HEK293T (cell line): ENCODE measurements around the gene IL1RL2.

ENCODE experiments used
- CTCF ChIA-PET: fragments of 350-600 bp; formaldehyde crosslinking; extraction: SDS; loops from one replicate; lab custom pipeline; 2021; ENCODE audit warnings: antibody characterized with exemption, inconsistent platforms; lab: Yijun Ruan, JAX
- POLR2A ChIA-PET: fragments of 350-600 bp; formaldehyde crosslinking; extraction: SDS; loops from one replicate; lab custom pipeline; 2020; ENCODE audit warnings: antibody characterized with exemption, inconsistent platforms; lab: Yijun Ruan, JAX
- DNase-seq: peaks from one replicate; pipeline ENCODE4 v3.0.0; 2012; ENCODE audit warnings: mixed read lengths; ENCODE audit errors: extremely low spot score
- ARNT ChIP-seq: fragments of 450-650 bp; IDR thresholded peaks from 2 replicates; pipeline ENCODE4 v1.6.1; 2017; ENCODE audit warnings: mild to moderate bottlenecking
- BHLHE40 ChIP-seq: fragments of 450-650 bp; IDR thresholded peaks from 2 replicates; pipeline ENCODE4 v1.6.1; 2016; ENCODE audit warnings: mild to moderate bottlenecking, moderate library complexity, borderline replicate concordance
- CTBP1 ChIP-seq: fragments of 450-650 bp; IDR thresholded peaks from 2 replicates; pipeline ENCODE4 v1.6.1; 2016; ENCODE audit warnings: borderline replicate concordance
- ELF4 ChIP-seq: fragments of 450-650 bp; IDR thresholded peaks from 2 replicates; pipeline ENCODE4 v1.6.1; 2017; ENCODE audit warnings: antibody characterized with exemption
- FOXA1 ChIP-seq: fragments of 450-650 bp; IDR thresholded peaks from 2 replicates; pipeline ENCODE4 v1.6.1; 2016; ENCODE audit warnings: mild to moderate bottlenecking
- FOXK2 ChIP-seq: fragments of 450-650 bp; IDR thresholded peaks from 2 replicates; pipeline ENCODE4 v1.6.1; 2016; ENCODE audit warnings: mild to moderate bottlenecking
- FOXM1 ChIP-seq: fragments of 450-650 bp; IDR thresholded peaks from 2 replicates; pipeline ENCODE4 v1.6.1; 2017; ENCODE audit warnings: mild to moderate bottlenecking, borderline replicate concordance
- HDGF ChIP-seq: fragments of 450-650 bp; IDR thresholded peaks from 2 replicates; pipeline ENCODE4 v1.6.1; 2017; ENCODE audit warnings: antibody characterized with exemption, borderline replicate concordance
- L3MBTL2 ChIP-seq: fragments of 450-650 bp; conservative IDR thresholded peaks from 2 replicates; pipeline ENCODE4 v1.6.1; 2016; ENCODE audit warnings: mild to moderate bottlenecking
- LEF1 ChIP-seq: fragments of 450-650 bp; IDR thresholded peaks from 2 replicates; pipeline ENCODE4 v1.6.1; 2017; ENCODE audit warnings: mild to moderate bottlenecking, borderline replicate concordance
- NFRKB ChIP-seq: fragments of 450-650 bp; IDR thresholded peaks from 2 replicates; pipeline ENCODE4 v1.6.1; 2016; ENCODE audit warnings: mild to moderate bottlenecking, moderate library complexity
- SP1 ChIP-seq: fragments of 450-650 bp; IDR thresholded peaks from 2 replicates; pipeline ENCODE4 v1.6.1; 2017
- SUZ12 ChIP-seq: fragments of 450-650 bp; IDR thresholded peaks from 2 replicates; pipeline ENCODE4 v1.6.1; 2016; ENCODE audit warnings: mild to moderate bottlenecking
- TARDBP ChIP-seq: fragments of 450-650 bp; IDR thresholded peaks from 2 replicates; pipeline ENCODE4 v1.6.1; 2016
- ZNF384 ChIP-seq: fragments of 450-650 bp; IDR thresholded peaks from 2 replicates; pipeline ENCODE4 v1.6.1; 2016
- TF ChIP-seq, protein P1 (sequence below): fragments of 450-650 bp; IDR thresholded peaks from 2 replicates; pipeline ENCODE4 v1.6.1; 2016

IL1RL2 gene

DNA sequence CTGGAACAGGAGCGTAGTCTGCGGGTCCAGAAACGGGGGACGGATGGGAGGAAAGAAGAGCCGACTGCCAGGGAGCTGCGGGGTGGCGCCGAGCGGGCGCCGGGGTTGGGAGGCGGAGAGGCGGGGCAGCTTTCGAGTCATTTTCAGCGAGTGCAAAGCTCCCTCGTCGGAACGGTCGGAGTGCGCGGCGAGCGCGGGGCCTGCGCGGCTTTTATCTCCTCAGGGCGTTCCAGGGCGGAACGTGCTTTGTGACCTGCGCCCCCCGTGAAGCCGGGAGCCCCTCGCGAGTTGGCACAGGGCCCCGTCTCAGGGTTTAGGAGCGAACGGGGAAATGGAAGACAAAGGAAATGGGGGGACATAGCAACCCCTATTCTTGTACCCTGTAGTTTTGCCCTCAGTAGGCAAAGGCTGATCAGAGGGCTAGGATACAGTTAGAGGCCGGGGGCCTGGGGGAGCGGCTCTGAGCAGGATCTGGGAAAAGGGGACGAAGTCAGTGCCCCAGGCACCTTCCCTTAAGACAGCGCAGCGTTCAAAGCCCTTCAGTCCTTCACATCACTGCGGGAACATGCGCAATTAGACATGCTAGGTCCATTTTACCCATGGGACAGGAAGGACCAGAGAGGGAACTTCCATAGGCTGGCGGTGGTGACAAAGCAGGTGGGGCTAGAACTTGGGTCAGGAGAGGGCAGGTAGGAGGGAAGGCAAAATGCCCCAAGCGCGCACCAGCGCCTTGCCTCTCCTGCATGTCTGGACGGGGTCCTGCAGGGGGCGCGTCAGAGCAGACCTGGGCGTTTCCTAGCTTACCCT lies 64.4 kb downstream of the IL1RL2 start:
- CTCF ChIA-PET: interaction anchor here (0.6 to 1.3 kb wide), 2 partner anchors 11 to 190 kb away, joined by 3 to 4 read pairs; no protein-coding TSS in a partner anchor
- TF ChIP-seq FOXK2 (no peak), CTBP1 (no peak), SP1 (no peak), SUZ12 (no peak), HDGF (no peak)
- no peak for DNase-seq
- POLR2A ChIA-PET: no interaction called here

DNA sequence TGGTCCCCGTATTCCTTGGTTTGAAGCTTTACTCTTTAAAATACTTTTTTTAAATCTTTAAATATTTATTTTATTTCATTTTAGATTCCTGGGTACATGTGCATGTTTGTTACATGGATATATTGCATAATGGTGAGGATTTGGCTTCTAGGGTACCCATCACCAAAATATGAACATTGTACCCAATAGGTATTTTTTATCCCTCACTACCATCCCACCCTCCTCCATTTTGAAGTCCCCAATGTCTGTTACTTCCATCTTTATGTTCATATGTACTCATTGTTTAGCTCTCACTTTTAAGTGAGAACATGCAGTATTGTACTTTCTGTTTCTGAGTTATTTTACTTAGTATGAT lies 65.0 kb downstream of the IL1RL2 start:
- TF ChIP-seq FOXA1: no peak
- TF ChIP-seq ZNF384: no peak
- TF ChIP-seq LEF1: no peak
- TF ChIP-seq, protein P1, sequence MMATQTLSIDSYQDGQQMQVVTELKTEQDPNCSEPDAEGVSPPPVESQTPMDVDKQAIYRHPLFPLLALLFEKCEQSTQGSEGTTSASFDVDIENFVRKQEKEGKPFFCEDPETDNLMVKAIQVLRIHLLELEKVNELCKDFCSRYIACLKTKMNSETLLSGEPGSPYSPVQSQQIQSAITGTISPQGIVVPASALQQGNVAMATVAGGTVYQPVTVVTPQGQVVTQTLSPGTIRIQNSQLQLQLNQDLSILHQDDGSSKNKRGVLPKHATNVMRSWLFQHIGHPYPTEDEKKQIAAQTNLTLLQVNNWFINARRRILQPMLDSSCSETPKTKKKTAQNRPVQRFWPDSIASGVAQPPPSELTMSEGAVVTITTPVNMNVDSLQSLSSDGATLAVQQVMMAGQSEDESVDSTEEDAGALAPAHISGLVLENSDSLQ: no peak
- TF ChIP-seq ELF4: no peak
- no peak for TF ChIP-seq L3MBTL2
- no peak for TF ChIP-seq BHLHE40
- no peak for TF ChIP-seq ARNT
- no peak for TF ChIP-seq HDGF
- no peak for TF ChIP-seq TARDBP
- no peak for TF ChIP-seq NFRKB
- no peak for TF ChIP-seq SUZ12
- TF ChIP-seq CTBP1: no peak
- TF ChIP-seq SP1: no peak
- no peak for TF ChIP-seq FOXM1
- TF ChIP-seq FOXK2: no peak
- ChIA-PET POLR2A (no interaction called here), CTCF (interaction anchor here (1.3 kb wide), 1 partner anchor 11 kb away, joined by 4 read pairs; no protein-coding TSS in a partner anchor)
- no peak for DNase-seq

DNA sequence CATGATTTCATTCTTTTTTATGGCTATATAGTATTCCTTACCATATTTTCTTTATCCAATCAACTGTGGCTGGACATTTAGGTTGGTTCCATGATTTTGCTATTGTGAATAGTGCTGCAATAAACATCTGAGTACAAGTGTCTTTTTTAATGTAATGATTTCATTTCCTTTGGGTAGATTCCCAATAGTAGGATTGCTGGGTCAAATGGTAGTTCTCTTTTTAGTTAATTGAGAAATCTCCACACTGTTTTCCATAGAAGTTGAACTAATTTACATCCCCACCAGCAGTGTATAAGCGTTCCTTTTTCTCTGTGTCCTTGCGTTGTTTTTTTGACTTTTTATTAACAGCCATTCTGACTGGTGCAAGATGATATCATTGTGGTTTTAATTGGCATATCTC lies 65.4 kb downstream of the IL1RL2 start:
- CTCF ChIA-PET: interaction anchor here (1.3 kb wide), 1 partner anchor 12 kb away, joined by 4 read pairs; no protein-coding TSS in a partner anchor
- POLR2A ChIA-PET: no interaction called here

DNA sequence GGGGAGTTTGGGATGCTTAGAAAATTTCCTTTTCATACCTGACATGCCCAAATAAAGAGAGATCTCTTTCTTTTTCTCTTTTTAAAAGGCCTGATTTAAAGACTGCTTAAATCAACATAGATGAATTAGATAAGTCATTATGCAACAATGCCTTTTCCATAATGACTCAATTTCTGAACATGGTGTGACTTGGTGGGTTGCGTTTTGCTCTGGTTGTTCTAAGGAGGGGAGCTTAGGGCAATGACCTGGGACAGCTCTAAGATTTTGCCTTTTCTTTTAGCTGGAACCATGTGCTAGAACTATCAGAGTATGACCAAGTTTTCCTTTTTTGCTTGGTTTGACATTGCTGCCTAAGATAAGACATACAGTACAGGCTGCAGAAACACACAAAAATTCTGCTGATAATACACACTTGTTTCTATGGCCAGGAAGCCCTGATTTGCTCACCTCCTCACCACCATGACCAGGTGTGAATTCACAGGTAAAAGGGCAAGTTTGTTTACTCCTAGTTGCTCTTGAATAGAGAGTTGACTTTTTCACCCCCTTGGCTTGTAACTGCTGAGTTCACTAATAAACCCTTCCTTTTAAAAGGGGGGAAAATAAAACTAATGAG lies 66.4 kb downstream of the IL1RL2 start:
- no peak for DNase-seq
- ChIA-PET CTCF (interaction anchor here (0.7 kb wide), 1 partner anchor 13 kb away, joined by 3 read pairs; no protein-coding TSS in a partner anchor), POLR2A (no interaction called here)
- no peak for TF ChIP-seq ZNF384
- no peak for TF ChIP-seq BHLHE40
- TF ChIP-seq FOXK2: no peak
- TF ChIP-seq FOXM1: no peak
- TF ChIP-seq ARNT: no peak
- TF ChIP-seq SUZ12: no peak
- no peak for TF ChIP-seq LEF1
- no peak for TF ChIP-seq SP1
- TF ChIP-seq HDGF: no peak
- no peak for TF ChIP-seq ELF4
- TF ChIP-seq L3MBTL2: no peak

More for the DNA sequence above, 65.4 kb downstream of the IL1RL2 start:
- TF ChIP-seq, protein P1: no peak
- TF ChIP-seq SP1 (no peak), FOXK2 (no peak), FOXM1 (no peak), HDGF (no peak), CTBP1 (no peak), L3MBTL2 (no peak), TARDBP (no peak), NFRKB (no peak), FOXA1 (no peak), ZNF384 (no peak), ARNT (no peak), ELF4 (no peak), SUZ12 (no peak)
- DNase-seq: no peak

DNA sequence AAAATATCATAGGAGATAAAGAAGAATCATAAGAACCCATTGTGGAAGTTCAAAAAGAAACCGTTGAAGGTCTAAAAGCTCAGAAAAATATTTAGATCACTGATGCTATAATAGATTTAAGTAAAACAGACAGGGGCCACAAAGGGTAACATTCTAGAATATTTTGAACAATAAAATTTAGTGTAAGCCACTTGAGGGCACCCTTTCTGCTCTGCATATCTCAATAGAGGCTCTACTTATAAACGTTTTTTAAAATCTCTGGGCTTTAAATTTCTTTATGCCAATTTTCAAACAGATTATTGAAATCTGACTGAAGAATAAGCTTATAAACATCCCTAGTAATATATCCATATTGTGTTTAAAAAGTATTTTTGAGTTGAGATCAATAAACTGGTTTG lies 66.9 kb downstream of the IL1RL2 start:
- CTCF ChIA-PET: no interaction called here
- no peak for DNase-seq
- TF ChIP-seq CTBP1: no peak
- no peak for TF ChIP-seq ZNF384
- TF ChIP-seq SP1: no peak
- TF ChIP-seq BHLHE40: no peak
- TF ChIP-seq FOXK2: no peak
- TF ChIP-seq L3MBTL2: no peak
- TF ChIP-seq LEF1: no peak
- no peak for TF ChIP-seq HDGF
- TF ChIP-seq ELF4: no peak
- POLR2A ChIA-PET: no interaction called here

DNA sequence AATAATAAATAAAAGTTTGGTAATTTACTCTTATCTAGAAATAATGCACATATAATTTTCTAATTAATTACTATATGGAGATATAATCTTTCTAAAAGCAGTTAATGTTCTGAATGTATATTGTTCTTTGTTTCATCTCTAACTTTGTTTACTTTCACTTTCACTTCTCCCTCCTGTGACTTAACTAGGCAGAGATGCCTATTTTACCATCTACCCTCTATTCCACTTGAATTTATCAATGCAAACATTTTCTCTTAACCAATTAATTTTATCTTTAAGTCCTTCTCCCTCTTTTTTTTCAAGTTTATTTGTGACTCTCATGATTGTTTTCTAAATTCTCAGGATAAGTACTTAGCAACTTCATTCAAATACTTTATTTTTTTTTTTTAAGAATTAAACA lies 69.5 kb downstream of the IL1RL2 start:
- ChIA-PET POLR2A (no interaction called here), CTCF (interaction anchor here (0.5 to 1.1 kb wide), 2 partner anchors 28 to 187 kb away, joined by 3 to 4 read pairs; no protein-coding TSS in a partner anchor)
- no peak for DNase-seq
- TF ChIP-seq FOXM1 (no peak), ZNF384 (no peak), CTBP1 (no peak)
